NCI-H128 (cell line): ENCODE data around the gene PSMD7.
"Not testable (repeated sequence)": the region's sequence is repeated elsewhere in the genome, so short reads cannot be mapped to it uniquely, and the experiment has no call there.

ENCODE experiments used
- DNase-seq: peaks from one replicate; lab custom pipeline; 2025; ENCODE audit not compliant: unreplicated experiment; lab: John Stamatoyannopoulos, UW

The PSMD7 gene

GRCh38 chr16:74296104-74296431 lies 546 bp upstream of the PSMD7 start:
- no peak for DNase-seq

GRCh38 chr16:74297145-74297665 lies 591 bp downstream of the PSMD7 start:
- no peak for DNase-seq

GRCh38 chr16:74298104-74298503 lies 1.5 kb downstream of the PSMD7 start:
- no peak for DNase-seq

GRCh38 chr16:74302341-74302740 lies 5.7 kb downstream of the PSMD7 start:
- no peak for DNase-seq

GRCh38 chr16:74304164-74304834 lies 7.7 kb downstream of the PSMD7 start:
- no peak for DNase-seq

GRCh38 chr16:74304835-74305176 lies 8.2 kb downstream of the PSMD7 start:
- DNase-seq = no peak

GRCh38 chr16:74305281-74305680 lies 8.7 kb downstream of the PSMD7 start:
- DNase-seq = no peak

GRCh38 chr16:74305978-74306784 lies 9.6 kb downstream of the PSMD7 start:
- no peak for DNase-seq

GRCh38 chr16:74307383-74307782 lies 10.8 kb downstream of the PSMD7 start:
- DNase-seq = no peak

- DNase-seq = no peak
Observed at GRCh38 chr16:74309789-74310781, 13.5 kb downstream of the PSMD7 start.

- DNase-seq = no peak
Observed at GRCh38 chr16:74315059-74315458, 18.4 kb downstream of the PSMD7 start.

GRCh38 chr16:74320707-74321106 lies 24.1 kb downstream of the PSMD7 start:
- no peak for DNase-seq

GRCh38 chr16:74321356-74321755 lies 24.7 kb downstream of the PSMD7 start:
- no peak for DNase-seq

GRCh38 chr16:74322301-74322710 lies 25.7 kb downstream of the PSMD7 start:
- no peak for DNase-seq

GRCh38 chr16:74324777-74325176 lies 28.2 kb downstream of the PSMD7 start:
- not testable (repeated sequence) for DNase-seq

- DNase-seq = no peak
Observed at GRCh38 chr16:74325641-74326040, 29.0 kb downstream of the PSMD7 start.

- not testable (repeated sequence) for DNase-seq
Observed at GRCh38 chr16:74328346-74328745, 31.7 kb downstream of the PSMD7 start.

GRCh38 chr16:74332469-74332868 lies 35.9 kb downstream of the PSMD7 start:
- DNase-seq = not testable (repeated sequence)

- DNase-seq = not testable (repeated sequence)
Observed at GRCh38 chr16:74337506-74337905, 40.9 kb downstream of the PSMD7 start.

- DNase-seq = not testable (repeated sequence)
Observed at GRCh38 chr16:74339226-74339625, 42.6 kb downstream of the PSMD7 start.

GRCh38 chr16:74353038-74353437 lies 56.4 kb downstream of the PSMD7 start:
- DNase-seq = not testable (repeated sequence)
